Right renal cortex interstitium (tissue), 3 donors: ENCODE measurements around the gene DNAJC7. TPM values are rescaled to one million over a fixed set of nuclear protein-coding genes. Genes with fewer than 3 reads are reported as not detected.
"Not testable (repeated sequence)": the region's sequence is repeated elsewhere in the genome, so short reads cannot be mapped to it uniquely, and the experiment has no call there.

Experiments used
- DNase-seq, 3 donors: peaks; one replicate each; pipeline ENCODE4 v3.0.0-alpha.2; 2013; ENCODE audit warnings: low read depth in 3 of 3, low spot score in 2 of 3
- polyA plus RNA-seq, 3 donors: library from polyadenylated mRNA; unstranded; fragments of 120-200 nt; gene quantifications; one replicate each; pipeline ENCODE4 v1.2.1, GENCODE V29; 2013; ENCODE audit not compliant: insufficient read length in 3 of 3

Gene DNAJC7
- polyA plus RNA-seq, 3 donors, result 150 to 173 (median 163) TPM

DNA sequence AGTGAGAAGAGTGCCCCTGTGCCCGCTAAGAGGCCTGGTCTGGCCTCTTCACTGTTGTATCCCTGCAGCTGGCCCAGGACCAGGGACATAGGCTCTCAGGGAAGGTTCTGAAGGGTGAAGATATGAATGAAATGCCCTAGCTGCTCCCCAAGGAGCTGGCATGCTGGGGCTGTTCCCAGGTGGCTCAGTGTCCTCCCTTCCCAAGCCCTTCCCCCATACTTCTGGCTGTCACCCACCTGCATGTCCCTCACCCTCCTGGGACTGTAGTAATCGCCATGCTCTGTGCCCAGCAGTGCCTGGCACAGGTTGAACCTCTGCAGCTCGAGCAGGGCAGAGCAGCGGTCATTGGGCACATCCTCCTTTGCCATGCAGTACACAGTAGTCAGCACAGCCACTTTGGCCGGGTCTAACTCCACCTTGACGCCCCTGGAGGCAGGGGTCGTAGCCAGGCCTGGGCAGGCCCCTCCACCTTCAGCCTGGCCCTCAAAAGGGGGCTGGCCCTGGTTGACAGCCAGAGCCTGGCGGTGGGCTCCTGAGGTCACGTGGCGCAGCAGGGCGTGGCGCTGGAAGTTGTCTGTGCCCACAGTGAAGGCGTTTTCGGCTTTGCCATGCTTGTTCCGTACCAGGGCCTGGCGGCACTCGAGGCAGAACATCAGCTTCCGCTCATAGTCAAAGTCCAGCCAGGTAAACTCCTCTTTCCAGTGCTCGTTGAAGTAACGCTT is 25.5 kb upstream of the DNAJC7 start:
- no peak for DNase-seq

DNA sequence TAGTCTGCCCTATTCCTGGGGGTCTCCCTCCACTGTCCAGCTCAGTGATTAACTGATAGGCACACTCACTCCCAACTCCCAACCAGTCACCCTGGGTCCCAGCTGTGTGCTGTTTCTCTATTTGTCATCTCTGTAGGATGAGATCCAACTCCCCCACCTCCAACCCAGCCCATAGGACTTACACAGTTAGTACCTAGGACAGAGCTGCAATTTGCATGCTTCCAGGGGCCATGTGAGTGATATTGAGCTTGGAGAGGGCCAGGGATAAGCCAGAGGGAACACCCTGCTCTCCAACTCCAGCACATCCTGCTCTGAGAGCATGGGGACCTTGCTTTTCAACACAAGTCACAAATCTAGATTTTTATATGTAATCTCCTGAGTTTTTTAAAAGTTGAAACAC is 24.4 kb upstream of the DNAJC7 start:
- no peak for DNase-seq

DNA sequence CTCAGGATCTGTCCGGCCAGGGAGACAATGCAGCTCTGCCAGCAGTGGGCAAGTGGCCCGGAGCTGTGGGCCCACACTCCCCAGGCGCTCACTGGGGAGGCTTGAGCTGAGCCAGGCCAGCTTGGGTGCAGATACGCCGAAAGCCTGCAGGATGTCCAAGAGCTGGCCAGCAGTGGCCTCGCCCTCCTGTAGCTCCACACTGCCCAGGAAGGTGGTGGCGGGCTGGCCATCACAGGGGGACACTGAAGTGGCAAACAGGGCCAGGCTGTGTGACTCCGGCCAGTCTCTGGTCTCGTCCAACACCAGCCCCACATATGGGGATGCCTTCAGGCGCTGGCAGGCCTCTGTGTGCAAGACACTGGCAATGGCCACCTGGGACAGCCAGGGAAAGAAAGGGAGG is 23.6 kb upstream of the DNAJC7 start:
- no peak for DNase-seq

DNA sequence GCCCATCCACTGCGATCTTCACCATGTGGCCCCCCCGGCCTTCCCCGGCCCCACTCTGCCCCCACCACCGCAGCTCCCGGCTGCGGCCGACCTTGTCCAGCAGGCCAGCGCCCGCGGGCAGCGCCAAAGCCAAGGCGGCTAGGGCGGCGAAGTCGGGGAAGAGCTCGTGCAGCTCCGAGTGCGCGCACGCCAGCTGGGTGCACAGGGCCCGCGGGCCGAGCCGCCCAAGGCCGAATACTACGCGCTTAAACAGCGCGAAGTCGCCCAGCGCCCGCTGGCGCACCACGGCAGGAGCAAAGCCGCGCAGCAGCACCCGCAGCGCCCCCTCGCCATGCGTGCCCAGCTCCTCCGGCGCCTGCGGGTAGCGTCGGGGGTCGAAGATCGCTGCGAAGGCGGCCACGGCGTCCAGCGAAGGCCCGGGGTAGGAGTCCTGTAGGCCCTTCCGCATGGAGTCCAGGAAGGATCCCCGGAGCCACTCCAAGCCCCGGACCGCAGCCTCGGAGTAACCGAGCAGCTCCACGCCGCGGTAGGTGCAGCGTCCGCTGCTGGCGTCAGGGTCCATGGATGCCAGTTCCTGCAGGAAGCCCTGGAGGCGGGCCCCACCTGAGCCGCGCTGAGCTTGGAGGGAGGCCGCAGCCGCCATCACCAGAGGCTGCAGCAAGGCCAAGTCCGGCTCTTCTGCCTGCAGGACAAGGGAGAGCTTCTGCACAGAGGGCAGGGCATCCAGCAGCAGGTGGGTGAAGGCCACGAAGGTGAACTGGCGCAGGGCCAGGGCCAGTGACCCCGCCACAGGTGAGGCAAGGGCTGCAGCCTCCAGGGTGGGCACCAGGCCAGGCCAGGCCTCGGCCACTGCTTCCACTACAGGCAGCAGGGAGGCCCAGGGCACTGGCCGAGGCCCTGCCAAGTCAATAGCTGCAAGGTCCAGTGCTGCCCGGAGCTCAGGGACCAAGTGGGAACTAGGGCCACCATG is 22.8 kb upstream of the DNAJC7 start:
- no peak for DNase-seq

DNA sequence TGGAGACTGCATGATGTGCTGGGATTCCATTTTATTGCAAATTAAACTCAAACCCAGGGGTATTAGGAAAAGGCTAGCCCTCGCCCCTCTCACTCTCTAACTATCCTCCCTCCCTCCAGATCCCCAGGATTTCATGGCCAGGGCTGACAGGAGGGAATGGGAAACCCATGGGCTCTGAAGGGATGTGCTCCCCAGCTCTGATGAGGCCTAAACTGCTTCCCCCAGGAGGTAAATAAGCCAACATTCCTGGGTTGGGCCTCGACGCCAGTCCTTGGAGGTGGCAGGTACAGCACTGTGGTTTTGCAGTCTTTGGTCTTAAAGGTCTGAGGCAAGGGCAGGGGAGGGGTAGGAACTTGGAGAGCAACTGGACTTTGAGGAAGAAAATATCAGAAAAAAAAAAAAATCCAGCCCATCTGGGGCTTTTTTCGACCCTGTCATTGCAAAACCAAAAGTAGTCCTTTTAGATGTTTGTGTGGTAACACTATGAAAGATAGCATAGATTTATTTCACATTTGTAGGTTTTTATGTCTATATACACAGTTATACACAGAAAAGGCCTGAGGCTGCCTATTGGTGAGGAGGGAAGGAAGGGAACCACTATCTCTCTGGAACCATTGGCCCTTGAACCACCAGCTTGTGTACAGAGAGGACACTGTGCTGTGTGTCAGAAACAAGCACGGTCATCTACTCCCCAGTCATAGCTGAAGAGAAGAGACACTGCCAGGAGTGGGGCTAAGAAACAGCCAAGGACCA is 21.2 kb upstream of the DNAJC7 start:
- no peak for DNase-seq

DNA sequence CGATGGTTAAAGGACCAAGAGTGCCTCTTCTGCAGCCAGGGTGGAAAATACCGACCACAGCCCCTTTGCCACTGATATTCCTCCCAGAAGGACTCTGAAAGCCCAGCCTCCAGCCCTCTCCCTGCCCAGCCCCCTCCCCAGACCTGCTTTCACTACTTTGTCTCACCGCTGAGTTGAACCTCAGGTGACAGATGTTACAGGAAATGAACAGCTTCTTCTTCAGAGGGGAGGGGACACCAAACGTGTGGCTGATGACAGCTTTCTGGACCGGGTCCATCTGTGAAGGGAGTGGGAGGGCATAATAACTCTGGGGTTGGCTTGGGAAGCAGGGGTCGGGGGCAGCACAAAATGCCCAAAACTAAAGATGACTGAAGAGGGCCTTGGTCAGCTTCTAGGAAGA is 16.8 kb upstream of the DNAJC7 start:
- DNase-seq, result no peak

DNA sequence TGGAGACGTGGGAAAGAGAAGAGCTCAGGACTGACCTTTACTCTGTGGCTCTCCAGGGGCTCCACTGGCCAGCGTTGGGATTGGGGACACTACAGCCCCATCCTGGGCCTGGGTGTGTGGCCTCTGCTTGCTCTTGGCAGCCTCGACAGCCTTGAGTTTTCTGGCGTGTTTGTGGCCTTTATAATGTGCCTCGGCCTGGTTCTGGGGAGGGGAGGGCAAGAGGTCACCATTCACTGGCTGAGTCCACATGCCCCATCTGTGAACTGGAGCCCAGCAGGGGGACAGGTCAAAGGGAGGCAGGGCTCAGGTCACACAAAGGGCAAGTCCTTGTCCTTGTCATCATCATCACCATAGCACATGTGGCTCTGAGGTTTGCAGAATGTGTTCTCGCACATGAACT is 14.3 kb upstream of the DNAJC7 start:
- no peak for DNase-seq

DNA sequence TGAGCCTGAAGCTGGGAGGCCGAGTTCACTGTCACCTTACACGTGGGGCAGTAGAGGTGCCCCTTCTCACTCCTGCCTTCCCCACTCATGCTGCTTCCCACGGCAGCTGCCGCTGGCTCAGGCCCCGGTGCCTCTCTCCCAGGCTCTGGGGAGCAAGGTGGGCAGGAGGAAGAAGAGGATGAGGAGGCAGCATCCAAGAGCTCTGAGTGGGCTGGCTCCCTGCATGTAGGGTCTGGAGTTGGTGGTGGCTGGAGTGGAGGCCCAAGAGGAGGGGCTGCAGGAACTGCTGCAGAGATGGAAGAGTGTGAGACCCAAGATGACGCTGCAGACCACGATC is 11.5 kb upstream of the DNAJC7 start:
- no peak for DNase-seq

DNA sequence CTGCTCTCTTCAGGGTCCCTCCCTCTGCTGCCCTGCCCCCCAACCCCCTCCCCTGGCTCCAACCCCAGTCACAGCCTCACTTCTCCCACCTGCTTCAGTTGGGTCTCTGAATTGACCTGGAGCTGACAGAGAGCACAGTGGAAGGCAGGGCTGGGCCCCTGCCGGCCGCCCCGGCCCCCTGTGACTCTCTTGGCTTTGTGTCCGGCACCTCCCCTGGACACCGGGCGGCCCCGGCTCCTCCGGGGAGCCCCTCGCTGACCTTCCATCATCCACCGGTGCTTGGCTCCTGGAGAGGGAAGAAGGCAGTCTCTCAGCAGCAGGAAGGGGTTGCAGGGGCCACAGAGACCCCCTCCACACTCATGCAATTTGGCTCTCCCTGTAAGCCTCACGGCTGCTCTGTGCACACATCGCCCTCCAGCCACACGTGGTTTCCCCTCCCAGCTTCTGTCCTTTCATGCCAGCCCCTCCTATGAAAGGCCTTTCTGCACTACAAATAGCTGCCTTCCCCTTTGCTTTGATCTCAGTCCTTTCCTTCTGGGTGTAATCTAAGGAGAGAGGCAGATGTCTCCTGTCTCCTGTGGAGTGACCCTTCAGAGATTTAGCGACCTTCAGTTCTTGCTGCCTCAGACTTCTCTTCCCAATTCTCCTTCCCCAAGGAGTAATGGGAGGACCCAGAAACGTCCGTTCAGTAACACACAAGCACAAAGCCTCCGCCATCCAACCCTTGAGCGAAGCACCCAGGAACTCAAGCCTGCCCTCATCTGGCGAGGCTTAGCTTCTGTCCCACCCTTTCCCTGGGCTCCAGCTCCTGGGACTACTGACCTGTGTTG is 10.9 kb upstream of the DNAJC7 start:
- DNase-seq, result no peak

DNA sequence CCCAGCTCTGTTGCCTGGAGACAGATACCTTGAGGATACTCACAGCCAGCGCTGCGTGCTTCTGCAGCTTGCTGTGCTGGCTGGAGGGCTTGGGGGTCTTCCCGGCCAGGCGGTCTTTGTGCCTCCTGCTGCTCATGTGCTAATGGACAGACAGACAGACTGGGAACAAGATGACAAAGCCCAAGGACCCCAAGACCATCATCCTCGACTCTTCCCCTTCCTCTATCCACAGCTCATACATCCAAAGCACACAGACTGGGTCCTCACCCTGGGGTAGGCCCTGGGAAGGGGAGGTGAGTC is 10.3 kb upstream of the DNAJC7 start:
- no peak for DNase-seq

DNA sequence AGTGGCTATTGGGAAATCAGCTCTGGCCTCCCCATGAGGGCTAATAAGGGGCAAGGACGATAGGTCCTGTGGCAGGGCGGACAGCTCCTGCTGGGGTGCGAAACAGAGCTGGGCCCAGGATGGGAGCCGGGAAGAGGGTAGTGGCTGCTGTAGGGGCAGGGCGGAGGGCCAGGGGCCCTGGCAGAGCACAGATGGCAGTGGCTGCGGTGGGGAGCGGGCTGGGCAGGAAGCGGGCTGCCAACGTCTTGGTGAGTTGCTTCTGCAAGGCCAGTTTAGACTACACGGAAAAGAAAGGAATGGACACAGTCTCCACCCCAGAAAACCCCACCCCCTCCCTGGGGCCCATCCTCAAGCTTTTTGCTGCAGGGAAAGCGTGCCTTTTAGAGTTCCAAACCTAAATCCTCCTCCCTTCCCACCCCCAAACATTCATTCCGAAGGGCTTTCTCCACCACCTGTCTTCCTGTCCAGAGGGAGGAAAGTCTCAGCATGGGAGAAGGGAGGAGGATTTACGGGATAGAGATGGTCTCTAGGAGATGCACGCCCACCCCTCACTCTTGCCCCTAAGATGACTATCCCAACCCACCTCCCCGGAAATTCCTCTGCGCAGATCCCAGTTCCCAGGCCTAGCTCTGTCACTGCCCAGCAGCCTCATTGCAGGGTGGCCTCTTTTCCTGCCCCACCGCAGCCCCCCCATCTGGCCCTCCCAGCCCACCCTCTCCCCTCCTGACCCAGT is 9.8 kb upstream of the DNAJC7 start:
- no peak for DNase-seq

DNA sequence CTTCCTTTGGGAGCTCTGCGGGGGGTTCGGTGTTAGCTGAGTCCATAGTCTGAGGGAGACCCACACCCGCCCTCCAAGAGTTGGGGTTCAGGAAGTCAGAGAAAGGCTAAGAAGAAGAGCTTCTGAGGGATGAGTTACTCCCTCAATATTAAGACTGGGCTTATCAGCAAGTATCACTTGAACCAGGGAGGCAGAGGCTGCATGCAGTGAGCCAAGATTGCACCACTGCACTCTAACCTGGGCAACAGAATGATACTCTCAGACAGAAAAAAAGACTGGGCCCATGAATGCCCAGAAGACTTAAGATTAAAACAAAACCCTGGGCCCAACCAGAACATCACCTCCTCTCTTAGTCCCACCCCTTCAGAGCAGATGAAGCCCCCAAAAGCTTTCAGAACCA is 8.7 kb upstream of the DNAJC7 start:
- no peak for DNase-seq

DNA sequence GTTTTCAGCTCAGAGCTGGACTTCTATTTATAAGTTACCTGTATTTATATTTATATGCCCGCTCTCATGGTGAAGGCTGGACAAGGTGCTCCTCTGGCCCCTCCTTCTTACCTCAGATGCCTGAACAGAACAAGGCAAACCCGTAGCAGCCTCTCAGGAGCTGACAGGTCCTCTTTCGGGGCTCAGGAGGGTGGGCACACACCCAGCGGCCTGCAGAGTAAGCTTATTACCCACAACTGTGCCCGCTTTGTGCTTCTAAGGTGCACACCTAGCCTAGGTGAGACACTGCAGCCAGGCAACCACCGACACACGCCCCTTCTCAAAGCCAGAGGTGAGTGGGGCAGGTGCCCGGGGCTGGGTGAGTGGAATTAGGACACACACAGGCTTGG is 7.9 kb upstream of the DNAJC7 start:
- no peak for DNase-seq

DNA sequence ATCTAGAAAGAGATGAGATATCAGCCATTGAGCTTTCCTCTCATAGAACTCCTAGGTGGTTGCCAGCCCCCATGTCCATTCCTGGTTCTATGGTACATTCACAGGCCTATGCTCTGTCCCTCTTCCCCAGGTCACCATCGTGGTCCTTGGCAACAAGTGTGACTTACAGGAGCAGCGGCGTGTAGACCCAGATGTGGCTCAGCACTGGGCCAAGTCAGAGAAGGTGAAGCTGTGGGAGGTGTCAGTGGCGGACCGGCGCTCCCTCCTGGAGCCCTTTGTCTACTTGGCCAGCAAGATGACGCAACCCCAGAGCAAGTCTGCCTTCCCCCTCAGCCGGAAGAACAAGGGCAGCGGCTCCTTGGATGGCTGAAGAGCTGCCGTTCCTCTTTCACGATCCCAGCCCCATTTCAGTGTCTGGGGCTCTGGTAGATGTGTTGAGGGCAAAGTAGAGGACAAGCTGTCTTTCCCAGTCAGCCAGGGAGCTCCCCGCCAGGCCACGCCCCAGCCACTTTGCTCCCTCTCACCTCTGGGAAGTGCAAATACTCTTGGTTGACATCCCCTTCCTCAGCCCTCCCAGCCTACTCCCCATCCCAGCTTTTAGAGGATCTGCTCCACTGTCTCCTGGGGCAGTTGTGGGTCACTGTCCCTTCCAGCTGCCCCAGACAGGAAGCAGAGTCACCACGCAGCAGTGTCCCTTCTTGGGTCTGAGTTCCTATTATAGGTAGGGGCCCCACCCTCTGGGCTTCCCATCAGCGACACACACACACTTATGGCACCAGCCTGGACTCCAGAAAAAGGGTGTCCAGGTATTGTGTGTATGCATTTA is 6.5 kb upstream of the DNAJC7 start:
- no peak for DNase-seq

DNA sequence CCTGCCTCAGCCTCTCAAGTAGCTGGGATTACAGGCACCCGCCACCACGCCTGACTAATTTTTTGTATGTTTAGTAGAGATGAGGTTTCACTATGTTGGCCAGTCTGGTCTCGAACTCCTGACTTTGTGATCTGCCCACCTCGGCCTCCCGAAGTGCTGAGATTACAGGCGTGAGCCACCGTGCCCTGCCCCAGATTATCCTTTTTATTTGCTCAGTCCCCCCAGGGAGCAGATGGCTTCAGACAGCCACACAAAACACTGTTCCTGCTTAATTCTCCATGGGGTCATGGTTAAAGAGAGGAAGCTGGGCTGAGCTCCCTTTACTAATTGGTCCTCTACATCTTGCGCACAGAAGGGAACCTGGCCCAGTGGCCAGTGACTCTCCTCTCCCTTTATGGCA is 3.6 kb upstream of the DNAJC7 start:
- not testable (repeated sequence) for DNase-seq

DNA sequence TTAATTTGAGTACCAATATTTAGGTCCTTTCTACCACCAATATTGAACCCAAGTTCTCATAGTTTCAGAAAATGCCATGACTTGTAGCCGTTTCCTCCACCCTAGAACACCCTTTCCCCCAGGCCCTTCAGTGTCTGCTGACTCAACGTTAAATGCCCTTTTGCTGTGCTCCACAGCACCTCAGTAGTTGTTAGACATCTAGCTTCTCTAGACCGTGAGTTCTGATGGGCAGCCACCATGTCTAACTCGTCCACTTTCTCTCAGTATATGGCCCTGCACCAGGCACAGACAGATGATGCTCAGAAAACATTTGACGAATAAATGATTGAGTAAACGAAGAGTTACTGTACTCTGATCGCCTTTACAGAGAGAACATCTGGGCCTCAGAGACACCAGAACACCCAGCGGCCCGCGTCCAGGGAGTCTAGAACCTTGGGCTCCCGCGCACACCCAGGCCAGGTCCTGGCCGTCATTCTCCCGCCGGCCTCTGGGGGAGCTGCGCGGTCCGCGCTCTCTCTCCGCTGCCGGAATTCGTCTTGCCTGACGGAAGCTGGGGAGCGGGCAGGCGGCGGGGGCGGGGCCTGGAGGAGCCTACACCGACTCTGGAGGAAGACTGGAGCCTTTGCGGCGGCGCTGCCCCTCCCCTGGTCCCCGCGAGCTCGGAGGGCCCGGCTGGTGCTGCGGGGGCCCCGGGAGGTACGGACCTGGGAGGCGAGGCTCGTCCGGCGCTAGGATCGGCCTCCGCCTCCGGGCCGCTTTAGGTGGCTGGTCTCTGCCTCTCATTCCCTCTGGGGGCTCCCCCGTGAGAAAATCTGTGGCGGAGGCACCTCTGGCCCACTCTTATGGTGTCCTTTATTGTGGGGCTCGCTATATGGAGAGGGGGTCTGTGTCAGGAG is 2.5 kb upstream of the DNAJC7 start, which contains the start of gene NKIRAS2:
TSS of gene NKIRAS2 (plus strand) at position 582 of the 896 bp plus-strand sequence. CDS start 1,488 bp downstream, outside the sequence.
- peak in 2 of 3 donors; percentile 74 to 76 for DNase-seq

DNA sequence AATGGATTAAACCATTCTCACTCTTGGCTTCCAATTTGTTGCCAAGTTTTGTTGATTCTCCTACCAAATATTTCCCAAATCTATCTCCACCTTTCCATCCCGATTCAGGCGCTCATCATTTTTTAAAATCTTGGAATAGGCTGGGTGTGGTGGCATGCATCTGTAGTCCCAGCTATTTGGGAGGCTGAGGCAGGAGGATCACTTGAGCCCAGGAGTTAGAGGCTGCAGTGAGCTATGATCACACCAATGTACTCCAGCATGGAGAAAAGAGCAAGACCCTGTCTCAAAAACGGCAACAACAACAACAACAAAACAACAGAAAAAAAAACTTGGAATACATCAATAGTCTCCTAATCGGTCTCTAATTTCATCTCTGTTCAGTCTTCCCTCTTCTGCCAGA is 1.7 kb upstream of the DNAJC7 start:
- no peak for DNase-seq

DNA sequence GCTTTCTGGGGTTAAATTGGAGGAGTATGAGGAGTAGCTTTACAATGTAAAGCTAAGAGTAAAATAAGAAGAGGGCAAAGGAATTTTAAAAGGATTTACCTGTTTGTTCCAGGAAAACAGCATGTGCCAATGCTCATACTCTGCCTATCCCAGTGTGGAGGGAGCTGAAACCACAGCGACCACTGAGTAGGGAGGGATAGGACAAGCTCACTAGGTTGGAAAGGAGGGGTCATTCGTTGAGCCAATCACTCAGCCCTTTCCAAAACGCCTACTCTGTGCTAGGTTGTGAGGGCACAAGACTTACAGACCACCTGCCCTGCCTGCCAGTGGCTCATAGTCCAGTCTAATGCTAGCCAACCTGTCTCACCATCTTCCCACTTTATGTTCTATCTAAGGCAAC is 1.1 kb upstream of the DNAJC7 start:
- no peak for DNase-seq
